IPS DF 6.9 (cell line): Measurements from ENCODE around the gene DST.

Source experiments
- DNase-seq: peaks from one replicate; pipeline ENCODE4 v3.0.0-alpha.2; 2013; ENCODE audit warnings: low read depth, low spot score
- H3K27ac ChIP-seq: one replicate; pipeline ENCODE4 v1.5.1; 2013; ENCODE audit warnings: low read length, control low read depth
- H3K27me3 ChIP-seq: 2 replicates; pipeline ENCODE4 v1.6.1; 2013; ENCODE audit warnings: mild to moderate bottlenecking, low read length; ENCODE audit not compliant: control insufficient read depth, insufficient read depth
- H3K36me3 ChIP-seq: 2 replicates; pipeline ENCODE4 v1.6.1; 2013; ENCODE audit warnings: low read length; ENCODE audit not compliant: control insufficient read depth, insufficient read depth
- H3K4me1 ChIP-seq: 2 replicates; pipeline ENCODE4 v1.6.1; 2013; ENCODE audit warnings: low read length; ENCODE audit not compliant: control insufficient read depth, insufficient read depth
- H3K4me3 ChIP-seq: 2 replicates; pipeline ENCODE4 v1.5.1; 2013; ENCODE audit warnings: mild to moderate bottlenecking, low read length
- H3K9me3 ChIP-seq: 2 replicates; pipeline ENCODE4 v1.6.1; 2013; ENCODE audit warnings: low read length, inconsistent platforms; ENCODE audit not compliant: control insufficient read depth, insufficient read depth
- WGBS: extraction: QIAGEN DNeasy Blood & Tissue Kit; methylation state at CpG from one replicate; pipeline ENCODE4 v1.1.7; 2013; ENCODE audit warnings: mixed read lengths, missing lambda C conversion rate; ENCODE audit not compliant: insufficient read length, insufficient coverage; 5-methylcytosine and 5-hydroxymethylcytosine counted together

The DST gene

DNA sequence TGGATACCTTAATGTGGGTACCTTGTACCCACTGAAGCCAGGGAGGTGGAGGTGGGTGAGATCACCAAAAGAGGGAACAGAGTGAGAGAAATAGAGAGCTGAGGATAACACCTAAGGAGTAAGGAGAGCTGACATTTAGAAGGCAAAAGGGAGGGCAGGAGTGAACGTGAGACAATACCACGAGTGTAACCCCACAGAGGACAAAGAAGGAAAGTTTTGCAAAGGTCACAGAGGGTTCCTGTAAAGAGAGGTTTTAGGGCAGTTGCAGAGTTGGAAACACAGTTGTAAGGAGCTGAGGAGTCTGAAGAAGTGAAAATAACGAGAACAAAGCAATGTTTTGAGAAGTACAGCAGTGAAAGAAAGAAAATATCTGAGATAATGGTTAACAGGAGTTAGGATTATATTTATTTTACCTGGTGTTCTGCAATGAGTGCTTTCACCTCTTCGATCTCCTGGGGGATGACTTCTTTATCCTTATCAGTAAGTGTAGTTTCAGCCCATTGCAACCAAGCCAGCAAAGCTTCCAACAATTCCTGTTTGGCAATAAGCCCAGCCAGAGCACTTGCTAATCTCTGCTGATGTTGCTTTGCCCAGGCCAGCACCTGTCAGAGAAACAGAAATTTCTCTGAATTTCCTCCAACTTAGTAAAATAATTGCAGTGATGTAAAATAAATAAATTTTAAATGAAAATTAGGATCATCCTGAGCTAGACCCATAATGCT, 166.8 kb downstream of the DST start:
- no peak for DNase-seq
- H3K4me1 ChIP-seq = no peaks in the 10 kb centered on the region
- 100% methylated on average over 1 of the region's 4 CpGs for WGBS
- H3K27ac ChIP-seq = no peak overlapping the region
- no peaks in the 10 kb centered on the region for H3K9me3 ChIP-seq
- H3K27me3 ChIP-seq = no peaks in the 10 kb centered on the region
- H3K4me3 ChIP-seq = no peak overlapping the region
- H3K36me3 ChIP-seq = peaks cover 9% of the 10 kb centered on the region; the same call in 1 of the 2 replicates

DNA sequence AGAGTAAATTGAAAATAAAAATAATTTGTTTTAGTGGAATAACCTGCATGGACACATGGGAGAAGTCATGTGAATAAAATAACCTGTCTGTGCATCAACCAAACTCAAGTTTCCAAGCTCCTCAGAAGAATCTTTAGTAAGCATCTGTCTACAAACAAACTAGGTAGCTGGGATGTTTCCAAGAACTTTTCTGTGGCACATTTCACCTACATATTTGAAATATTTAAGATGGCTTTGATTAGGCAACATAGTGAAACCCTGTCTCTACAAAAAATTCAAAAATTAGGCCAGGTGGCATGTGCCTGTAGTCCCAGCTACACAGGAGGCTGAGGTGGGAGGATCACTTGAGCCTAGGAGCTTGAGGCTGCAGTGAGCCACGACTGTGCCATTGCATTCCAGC, 168.2 kb downstream of the DST start:
- Histone ChIP-seq H3K9me3 (no peaks in the 10 kb centered on the region), H3K27me3 (no peaks in the 10 kb centered on the region), H3K4me3 (no peak overlapping the region), H3K27ac (no peak overlapping the region), H3K36me3 (peaks cover 9% of the 10 kb centered on the region; the same call in 1 of the 2 replicates), H3K4me1 (no peaks in the 10 kb centered on the region)
- DNase-seq = no peak
- no CpG with 5 or more reads among the region's 1 CpG for WGBS

DNA sequence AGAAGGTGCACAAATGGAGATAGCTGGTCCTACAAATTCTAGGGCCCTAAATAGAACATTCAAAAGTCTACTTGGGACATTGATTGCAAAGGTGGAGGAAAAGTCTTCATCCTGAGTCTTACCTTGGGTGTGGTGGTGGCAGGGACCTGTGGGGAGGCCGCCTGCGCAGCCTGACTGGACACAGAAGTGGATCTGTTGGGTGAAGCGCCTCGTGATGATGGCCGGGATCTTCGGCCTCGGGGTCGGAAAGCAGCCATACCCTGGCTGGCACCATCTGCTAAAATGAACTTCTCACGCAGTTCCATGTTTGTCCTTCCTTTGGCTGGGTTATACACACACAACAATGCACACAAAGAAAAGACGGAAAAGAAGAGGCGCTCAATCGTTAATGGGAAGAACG, 179.2 kb downstream of the DST start:
- Histone ChIP-seq H3K9me3 (no peaks in the 10 kb centered on the region), H3K4me1 (no peaks in the 10 kb centered on the region), H3K27ac (no peak overlapping the region), H3K36me3 (peaks cover 10% of the 10 kb centered on the region; the same call in 1 of the 2 replicates), H3K4me3 (no peak overlapping the region), H3K27me3 (no peaks in the 10 kb centered on the region)
- WGBS = no CpG with 5 or more reads among the region's 13 CpGs
- no peak for DNase-seq

GRCh38 chr6:56459030-56459805, 183.5 kb downstream of the DST start:
- Histone ChIP-seq H3K27ac (no peak overlapping the region), H3K36me3 (peaks cover 11% of the 10 kb centered on the region; the same call in 1 of the 2 replicates), H3K9me3 (no peaks in the 10 kb centered on the region), H3K27me3 (no peaks in the 10 kb centered on the region), H3K4me3 (no peak overlapping the region), H3K4me1 (no peaks in the 10 kb centered on the region)
- WGBS = no CpG with 5 or more reads among the region's 13 CpGs
- no peak for DNase-seq

DNA sequence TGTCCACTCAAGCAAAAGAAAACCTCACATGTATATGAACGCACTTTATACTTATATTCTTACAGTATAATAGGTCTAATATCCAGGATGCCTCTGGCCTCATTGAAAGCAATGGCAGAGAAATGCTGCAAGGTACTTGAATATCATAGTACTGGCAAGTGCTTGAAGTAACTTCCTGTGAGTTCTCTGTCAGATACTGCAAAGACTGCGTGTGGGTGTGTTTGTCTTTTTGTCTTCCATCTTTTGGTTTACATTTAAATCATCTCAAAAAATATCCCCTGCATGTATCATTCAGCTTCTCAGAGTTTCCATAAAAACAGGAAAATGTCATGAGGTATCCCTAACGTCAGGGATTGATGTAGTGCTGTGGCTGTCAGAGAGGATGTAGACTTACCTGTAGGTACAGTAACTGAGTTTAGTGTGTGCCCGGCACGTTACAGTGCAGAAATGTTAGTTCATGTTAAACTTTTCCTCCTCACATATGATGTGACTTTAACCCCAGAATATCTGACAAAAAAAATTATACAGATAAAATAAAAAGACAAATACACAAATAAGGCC, 184.3 kb downstream of the DST start:
- Histone ChIP-seq H3K9me3 (no peaks in the 10 kb centered on the region), H3K27ac (no peak overlapping the region), H3K27me3 (no peaks in the 10 kb centered on the region), H3K36me3 (peaks cover 8% of the 10 kb centered on the region; the same call in 1 of the 2 replicates), H3K4me1 (no peaks in the 10 kb centered on the region), H3K4me3 (no peak overlapping the region)
- DNase-seq = no peak
- WGBS = no CpG with 5 or more reads among the region's 5 CpGs

DNA sequence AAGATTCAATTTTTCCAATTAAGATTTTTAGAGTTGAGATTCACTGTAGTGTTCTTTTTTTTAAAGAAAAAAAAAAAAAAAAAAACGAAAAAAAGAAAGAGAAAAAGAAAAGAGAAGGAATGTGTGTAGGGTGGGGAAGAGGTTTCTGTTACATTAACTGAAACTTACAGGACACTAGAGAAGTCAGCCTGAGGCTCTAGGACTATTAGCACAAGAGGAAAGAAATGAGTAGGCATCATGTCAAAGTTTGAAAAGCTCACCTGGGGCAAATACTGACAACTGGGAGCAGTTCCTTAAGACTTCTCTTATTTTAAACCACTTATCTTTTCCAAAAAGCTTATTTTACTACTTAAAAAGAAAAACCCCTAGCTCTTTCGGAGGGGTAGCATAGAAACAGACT, 185.9 kb downstream of the DST start:
- Histone ChIP-seq H3K4me3 (no peak overlapping the region), H3K4me1 (no peaks in the 10 kb centered on the region), H3K27me3 (no peaks in the 10 kb centered on the region), H3K27ac (no peak overlapping the region), H3K9me3 (no peaks in the 10 kb centered on the region), H3K36me3 (peaks cover 6% of the 10 kb centered on the region; the same call in 1 of the 2 replicates)
- 100% methylated on average over 1 of the region's 2 CpGs for WGBS
- DNase-seq = no peak

DNA sequence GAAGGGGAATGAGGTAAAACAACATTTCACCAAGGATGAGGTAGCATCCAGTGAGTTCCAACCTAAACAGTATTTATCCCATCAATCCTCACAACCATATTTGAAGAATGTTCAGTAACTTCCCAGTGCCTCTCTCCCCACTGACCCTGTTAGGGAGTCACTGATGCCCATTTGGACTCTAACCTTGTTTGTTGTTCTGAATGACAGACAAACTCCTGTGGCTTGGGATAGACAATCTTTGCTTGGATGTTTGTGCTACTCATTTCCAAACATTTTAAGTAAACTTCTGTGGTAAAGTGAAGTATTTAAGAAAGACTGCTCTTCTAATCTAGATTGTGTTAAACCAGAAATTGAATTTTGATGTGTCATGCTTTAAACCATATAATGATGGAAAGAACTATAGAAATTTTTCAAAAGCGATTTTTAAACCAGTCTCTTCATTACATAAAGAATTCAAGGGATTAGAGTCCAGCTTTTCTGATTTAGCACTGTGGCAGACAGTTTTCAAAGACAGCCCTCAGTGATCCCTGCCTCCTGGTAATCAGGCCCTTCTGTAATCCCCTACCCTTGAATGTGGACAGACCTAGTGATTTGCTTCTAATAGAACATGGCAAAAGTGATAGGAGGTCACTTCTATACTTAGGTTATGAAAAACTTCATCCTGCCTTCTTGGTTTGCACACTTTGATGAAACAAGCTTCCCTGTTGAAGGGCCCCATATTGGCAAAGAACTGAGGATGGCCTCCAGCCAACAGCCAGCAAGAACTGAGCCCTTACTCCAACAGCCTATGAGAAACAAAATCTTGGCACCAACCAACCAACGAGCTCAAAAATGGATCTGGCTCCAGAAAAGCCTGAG, 191.6 kb downstream of the DST start:
- Histone ChIP-seq H3K36me3 (no peaks in the 10 kb centered on the region), H3K9me3 (no peaks in the 10 kb centered on the region), H3K27ac (no peak overlapping the region), H3K27me3 (no peaks in the 10 kb centered on the region), H3K4me3 (no peak overlapping the region), H3K4me1 (no peaks in the 10 kb centered on the region)
- no CpG with 5 or more reads among the region's 2 CpGs for WGBS
- DNase-seq = no peak

DNA sequence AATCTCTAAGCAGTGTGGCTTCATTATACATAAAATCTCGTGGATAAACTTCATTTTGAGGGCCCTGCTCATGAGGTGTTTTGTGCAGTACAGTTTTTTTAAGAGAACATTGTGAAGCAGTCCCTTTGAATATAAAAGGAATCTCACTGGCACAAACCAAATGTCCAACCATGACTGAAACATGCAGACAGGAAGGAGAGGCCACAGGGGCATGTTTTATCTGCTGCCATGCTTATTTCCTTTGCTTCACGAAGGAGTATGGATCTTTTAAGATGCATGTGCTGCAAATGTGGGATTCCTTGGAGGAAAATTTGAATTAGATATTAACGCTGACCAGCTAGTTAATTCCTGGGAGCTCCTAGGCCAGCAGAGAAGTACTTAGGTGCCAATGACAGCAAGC, 192.3 kb downstream of the DST start:
- no peak for DNase-seq
- no CpG with 5 or more reads among the region's 3 CpGs for WGBS
- H3K27ac ChIP-seq = no peak overlapping the region
- no peak overlapping the region for H3K4me3 ChIP-seq
- no peaks in the 10 kb centered on the region for H3K9me3 ChIP-seq
- H3K27me3 ChIP-seq = no peaks in the 10 kb centered on the region
- no peaks in the 10 kb centered on the region for H3K4me1 ChIP-seq
- no peaks in the 10 kb centered on the region for H3K36me3 ChIP-seq

DNA sequence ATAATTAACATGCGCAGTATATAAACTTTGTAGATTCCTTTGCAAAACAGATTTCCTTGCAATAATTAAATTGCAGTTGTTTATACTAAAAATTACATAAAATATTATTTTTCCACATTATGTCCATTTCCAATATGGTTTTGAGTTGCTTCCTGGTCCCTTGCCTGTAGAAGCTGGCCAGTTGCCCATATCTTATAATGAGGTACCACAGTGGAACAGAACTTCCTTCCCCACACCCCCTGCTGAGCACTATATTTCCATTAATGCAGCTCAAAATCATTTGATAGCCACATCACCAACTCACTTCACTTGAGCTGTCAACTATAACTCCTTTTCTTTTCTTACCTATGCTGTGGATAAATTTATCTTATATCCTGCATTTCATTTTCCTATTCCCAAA, 194.6 kb downstream of the DST start:
- no CpG with 5 or more reads among the region's 1 CpG for WGBS
- no peak for DNase-seq
- Histone ChIP-seq H3K4me1 (no peaks in the 10 kb centered on the region), H3K9me3 (no peaks in the 10 kb centered on the region), H3K4me3 (no peak overlapping the region), H3K36me3 (no peaks in the 10 kb centered on the region), H3K27ac (no peak overlapping the region), H3K27me3 (no peaks in the 10 kb centered on the region)

GRCh38 chr6:56445818-56446217, 196.9 kb downstream of the DST start:
- Histone ChIP-seq H3K27ac (no peak overlapping the region), H3K4me3 (no peak overlapping the region), H3K4me1 (no peaks in the 10 kb centered on the region), H3K9me3 (no peaks in the 10 kb centered on the region), H3K36me3 (no peaks in the 10 kb centered on the region), H3K27me3 (no peaks in the 10 kb centered on the region)
- WGBS = no CpG with 5 or more reads among the region's 8 CpGs
- DNase-seq = no peak
